Stomach (tissue), 4 donors: ENCODE measurements around the gene NRL.

Source experiments
- CTCF ChIP-seq, 7 experiments: fragments of 450-650 bp in 4 of 7; fragments of 200-600 bp in 3 of 7; sonication (generic) in 3 of 7; IDR thresholded peaks; one replicate each; pipeline ENCODE4 v1.5.1; 2016 to 2019; ENCODE audit warnings: antibody characterized with exemption in 7 of 7, control low read depth in 2 of 7, mild to moderate bottlenecking in 1 of 7
- EP300 ChIP-seq: sonication (generic); formaldehyde crosslinking; IDR thresholded peaks from one replicate; pipeline ENCODE4 v1.6.1; 2017; ENCODE audit warnings: antibody characterized with exemption
- POLR2A ChIP-seq, 4 donors: fragments of 450-650 bp; IDR thresholded peaks; one replicate each; pipeline ENCODE4 v1.6.1; 2016; ENCODE audit warnings: antibody characterized with exemption in 4 of 4, control low read depth in 2 of 4, mild to moderate bottlenecking in 1 of 4, moderate library complexity in 1 of 4

GRCh38 chr14:24093901-24094840, 20.6 kb downstream of the NRL start, which contains the start of gene PCK2:
- peak in 1 of 4 donors; percentile 26 for TF ChIP-seq POLR2A (IDR thresholded peaks at IDR 0.05)
- peak in 1 of 7 experiments; percentile 8 for TF ChIP-seq CTCF (IDR thresholded peaks at IDR 0.05)
- TF ChIP-seq EP300: no peak
